GM21825 (cell line): ENCODE data around the gene TRIM51.
"Not testable (repeated sequence)": the region's sequence is repeated elsewhere in the genome, so short reads cannot be mapped to it uniquely, and the experiment has no call there.

Source experiments
- ATAC-seq: cut with Tn5 transposase; IDR thresholded peaks from one replicate; pipeline ENCODE4 v1.9.1; 2021; ENCODE audit warnings: mild to moderate bottlenecking, moderate library complexity; ENCODE audit not compliant: unreplicated experiment

TRIM51 gene, protein sequence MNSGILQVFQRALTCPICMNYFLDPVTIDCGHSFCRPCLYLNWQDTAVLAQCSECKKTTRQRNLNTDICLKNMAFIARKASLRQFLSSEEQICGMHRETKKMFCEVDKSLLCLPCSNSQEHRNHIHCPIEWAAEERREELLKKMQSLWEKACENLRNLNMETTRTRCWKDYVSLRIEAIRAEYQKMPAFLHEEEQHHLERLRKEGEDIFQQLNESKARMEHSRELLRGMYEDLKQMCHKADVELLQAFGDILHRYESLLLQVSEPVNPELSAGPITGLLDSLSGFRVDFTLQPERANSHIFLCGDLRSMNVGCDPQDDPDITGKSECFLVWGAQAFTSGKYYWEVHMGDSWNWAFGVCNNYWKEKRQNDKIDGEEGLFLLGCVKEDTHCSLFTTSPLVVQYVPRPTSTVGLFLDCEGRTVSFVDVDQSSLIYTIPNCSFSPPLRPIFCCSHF

DNA sequence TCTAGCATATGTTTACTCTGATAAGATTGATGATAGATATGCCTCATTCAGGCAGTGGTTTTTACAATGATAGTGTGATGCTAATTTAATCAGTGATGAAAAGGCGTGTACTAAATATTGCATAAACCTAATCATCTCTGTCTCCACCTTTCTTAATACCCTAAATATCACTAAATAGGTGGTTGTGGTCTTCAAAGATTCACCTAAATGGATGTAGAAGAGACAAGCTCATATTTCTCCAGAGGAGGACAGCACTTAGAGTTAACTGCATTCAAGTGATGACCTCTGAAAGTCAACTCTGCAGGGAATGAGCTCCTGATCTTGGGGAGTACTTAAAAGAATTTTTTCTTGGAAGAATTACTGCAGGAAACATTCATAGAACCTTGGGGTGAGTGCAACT, at the start of gene TRIM51:
Gene TRIM51, plus strand, starts transcription at position 301 of the 400 bp plus-strand sequence. CDS start 2,132 bp downstream, outside the sequence.
- ATAC-seq = not testable (repeated sequence)

DNA sequence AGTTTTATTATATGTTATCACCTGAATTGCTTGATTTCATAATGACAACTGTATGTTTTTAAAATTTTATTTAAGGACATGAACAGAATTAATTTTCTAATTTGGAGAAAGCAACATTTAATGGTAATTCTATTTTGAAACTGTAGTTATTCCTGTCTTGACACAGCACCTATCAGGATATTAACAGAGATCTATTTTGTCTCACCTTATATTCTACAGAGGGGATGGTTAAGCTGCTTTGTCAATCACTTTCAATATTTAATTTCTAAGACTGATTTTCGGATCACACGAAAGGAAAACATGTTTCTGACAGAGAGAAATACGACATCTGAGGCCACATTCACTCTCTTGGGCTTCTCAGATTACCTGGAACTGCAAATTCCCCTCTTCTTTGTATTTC, 44.6 kb upstream of the TRIM51 start, which contains the start of gene OR5D16:
Gene OR5D16, plus strand, starts transcription at position 301 of the 400 bp plus-strand sequence. Its CDS starts 0 bp downstream, at position 301.
- ATAC-seq = no peak

DNA sequence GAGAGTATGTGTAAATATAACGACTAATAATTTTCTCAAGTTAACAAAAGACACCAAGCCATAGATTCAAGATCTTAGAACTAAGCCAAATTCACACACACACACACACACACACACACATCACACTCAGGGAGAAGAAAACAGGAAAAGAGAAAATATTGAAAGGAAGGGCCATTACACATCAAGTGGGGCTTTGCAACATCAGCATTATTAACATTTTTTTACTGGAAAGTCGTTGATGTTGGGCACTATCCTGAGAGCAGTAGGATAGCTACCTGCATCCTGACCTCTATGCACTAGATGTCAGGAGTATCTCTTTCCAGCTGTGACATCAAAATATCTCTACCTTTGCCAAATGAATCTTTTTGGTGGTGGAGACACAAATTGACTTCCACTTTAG, 35.6 kb upstream of the TRIM51 start:
- ATAC-seq = no peak

DNA sequence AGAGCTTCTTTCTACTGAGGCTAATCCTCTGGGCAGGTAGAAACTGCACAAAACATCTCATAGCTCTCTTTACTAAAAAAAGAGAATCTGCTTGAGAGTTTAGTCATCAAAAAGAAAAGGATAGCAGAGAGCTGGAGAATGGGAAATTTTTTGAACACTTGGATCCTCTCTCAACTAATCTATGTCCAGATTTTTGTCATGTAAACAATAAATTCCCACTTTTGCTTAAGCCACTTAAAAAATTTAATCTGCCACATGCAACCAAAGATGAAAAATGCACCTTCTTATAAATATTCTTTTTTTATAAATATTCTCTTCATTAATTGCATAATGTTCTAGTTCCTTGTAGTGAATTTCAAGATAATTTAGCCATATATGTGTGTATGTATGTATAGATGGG, 34.1 kb upstream of the TRIM51 start:
- no peak for ATAC-seq

DNA sequence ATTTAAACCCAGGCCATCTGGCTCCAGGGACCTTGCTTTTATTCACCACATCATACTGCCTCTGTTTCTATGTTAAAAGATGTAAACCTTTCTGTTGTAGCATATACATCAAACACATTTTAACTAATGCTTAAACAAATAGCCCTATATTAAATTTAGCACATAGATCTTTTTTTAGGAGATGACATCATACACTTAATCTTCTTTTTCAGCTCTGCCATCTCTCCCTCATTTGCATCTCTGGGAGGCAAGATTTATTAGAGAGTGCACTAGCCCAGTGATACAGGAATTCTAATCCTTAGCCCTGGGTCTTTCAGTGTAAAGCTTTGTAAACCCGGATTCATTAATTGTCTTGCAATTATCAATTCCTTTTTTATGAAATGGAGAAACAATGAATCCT, 31.0 kb upstream of the TRIM51 start:
- no peak for ATAC-seq

DNA sequence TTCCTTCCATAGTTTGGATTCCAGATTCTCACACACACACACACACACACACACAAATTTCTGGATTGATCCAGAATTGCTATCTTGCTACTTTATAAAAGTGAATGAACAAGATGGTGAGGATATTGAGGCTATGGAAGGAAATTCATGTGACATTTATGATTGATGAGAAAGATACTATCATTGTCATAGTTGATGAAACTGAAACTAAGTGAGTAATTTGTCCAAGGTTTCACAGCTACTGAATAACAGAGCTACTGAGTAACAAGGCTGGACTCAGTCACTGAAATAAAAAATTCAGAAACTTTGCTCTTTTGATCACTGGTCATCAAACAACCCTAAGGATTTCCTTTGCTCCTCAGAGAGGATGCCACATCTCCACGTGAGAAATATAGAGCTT, 28.4 kb upstream of the TRIM51 start:
- ATAC-seq = no peak

DNA sequence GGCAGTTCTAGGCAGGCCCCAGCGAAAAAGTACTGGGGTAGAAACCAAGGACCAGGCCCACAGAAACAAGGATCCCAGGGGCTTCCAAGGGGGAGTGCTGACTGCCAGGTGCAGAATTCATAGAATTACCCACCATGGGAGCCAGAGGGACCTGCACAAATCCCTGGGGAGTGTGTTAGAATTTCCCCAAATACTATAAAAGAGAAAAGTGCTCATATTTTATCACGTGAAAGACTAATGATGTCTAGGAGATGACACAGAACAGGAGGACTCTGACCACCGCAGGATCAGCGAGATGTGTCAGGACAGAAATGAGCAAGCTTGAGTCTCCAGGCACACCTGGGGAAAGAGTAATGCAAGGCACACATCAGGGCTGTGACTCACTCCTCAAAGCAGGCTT, 15.7 kb upstream of the TRIM51 start:
- not testable (repeated sequence) for ATAC-seq

DNA sequence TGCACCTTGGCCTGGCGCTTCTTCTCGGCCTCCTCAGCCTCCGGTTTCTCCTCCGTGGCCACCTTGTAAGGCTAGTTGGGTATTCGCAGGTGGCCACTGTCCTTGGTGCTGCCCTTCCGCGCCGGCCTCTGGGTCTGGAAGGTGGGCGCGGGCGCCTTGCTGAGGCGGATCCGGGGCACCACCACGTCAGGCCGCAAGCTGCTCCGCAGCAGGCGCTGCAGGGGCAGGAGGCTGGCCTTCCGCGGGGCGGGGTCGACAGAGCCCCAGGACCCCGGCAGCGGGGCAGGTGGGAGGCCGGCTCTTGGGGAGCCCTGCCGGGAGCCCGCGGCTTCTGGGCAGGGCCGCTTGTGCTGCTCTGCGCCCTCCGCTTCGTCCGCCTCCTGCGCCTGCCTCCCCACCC, 10.4 kb upstream of the TRIM51 start:
- not testable (repeated sequence) for ATAC-seq

DNA sequence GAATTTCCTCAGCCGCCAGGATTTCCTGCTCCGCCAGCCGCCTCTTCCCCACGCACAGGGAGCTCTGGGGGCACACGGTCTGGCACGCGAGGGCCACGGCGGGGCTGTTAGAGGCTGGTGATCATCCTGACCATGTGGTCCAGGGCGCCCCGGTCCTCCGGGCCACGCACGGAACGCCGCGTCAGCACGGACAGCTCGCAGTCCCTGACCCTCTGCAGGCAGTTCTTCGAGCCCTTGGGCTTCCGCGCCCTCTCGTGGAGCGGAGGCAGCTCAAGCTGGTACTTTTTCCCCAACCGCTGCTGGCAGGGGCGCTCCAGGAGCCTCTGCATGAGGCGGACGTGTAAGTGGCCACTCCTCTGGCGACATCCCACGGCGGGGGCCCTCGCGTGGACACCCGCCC, 10.0 kb upstream of the TRIM51 start:
- not testable (repeated sequence) for ATAC-seq

DNA sequence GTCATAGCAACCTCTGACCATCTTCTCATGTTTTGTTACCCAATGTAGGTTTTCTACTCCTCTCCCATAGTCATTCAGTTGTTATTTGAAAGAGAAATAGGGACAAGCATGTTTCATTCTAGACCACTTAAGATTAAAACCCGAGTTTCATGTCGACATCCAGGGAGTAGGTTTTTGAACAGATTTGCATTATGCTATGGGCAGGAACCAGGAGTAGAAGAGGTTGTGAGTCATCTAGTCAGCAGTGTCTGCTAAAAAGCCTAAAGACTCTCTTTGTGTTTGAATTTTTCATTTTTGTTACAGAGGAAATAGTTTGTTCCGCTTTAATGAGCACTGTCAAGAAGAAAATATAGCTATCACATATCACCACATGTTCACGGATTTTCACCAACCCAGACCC, 1.9 kb downstream of the TRIM51 start:
- ATAC-seq = not testable (repeated sequence)

DNA sequence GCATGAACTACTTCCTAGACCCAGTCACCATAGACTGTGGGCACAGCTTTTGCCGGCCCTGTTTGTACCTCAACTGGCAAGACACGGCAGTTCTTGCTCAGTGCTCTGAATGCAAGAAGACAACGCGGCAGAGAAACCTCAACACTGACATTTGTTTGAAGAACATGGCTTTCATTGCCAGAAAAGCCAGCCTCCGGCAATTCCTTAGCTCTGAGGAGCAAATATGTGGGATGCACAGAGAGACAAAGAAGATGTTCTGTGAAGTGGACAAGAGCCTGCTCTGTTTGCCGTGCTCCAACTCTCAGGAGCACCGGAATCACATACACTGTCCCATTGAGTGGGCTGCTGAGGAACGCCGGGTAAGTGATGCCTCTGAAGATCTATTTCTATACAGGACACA, 2.4 kb downstream of the TRIM51 start:
- ATAC-seq = not testable (repeated sequence)

DNA sequence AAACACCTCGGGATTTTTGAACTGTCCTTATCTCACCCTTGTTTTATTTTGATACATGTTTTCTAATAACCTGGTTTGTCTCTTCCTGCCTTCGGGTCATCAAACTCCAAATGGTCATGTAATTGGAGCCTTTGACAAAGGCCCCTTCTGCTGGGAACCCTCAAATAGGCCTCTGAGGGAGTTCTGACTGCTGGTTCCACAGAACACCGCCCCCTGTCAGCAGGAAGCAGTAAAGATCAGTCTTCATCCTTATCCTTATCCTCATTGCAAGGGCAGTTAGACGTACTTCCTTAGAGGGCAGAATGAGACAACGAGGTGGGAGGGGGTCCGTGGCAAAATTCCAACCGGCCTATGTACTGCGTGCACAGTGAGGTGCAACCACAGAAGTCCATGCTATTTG, 12.1 kb downstream of the TRIM51 start:
- ATAC-seq = no peak

DNA sequence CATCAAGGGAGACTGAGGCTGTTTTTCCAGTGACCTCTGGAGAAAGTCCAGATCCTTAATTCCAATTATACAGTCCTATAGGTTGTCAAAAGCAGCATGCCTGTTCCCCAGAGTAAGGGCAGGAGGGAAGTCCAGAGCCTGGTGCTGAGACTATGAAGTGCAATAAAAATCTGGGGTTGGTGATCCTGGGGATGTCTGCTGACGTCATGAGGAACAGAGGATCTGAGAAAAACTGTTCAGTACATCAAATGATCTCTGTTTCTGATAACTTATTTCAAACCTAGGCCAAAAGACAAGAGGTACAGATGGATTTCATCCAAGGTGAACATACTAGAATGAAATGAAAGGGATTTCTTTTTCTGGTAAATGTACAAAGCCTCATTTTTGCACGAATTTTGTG, 19.2 kb downstream of the TRIM51 start:
- ATAC-seq = no peak

DNA sequence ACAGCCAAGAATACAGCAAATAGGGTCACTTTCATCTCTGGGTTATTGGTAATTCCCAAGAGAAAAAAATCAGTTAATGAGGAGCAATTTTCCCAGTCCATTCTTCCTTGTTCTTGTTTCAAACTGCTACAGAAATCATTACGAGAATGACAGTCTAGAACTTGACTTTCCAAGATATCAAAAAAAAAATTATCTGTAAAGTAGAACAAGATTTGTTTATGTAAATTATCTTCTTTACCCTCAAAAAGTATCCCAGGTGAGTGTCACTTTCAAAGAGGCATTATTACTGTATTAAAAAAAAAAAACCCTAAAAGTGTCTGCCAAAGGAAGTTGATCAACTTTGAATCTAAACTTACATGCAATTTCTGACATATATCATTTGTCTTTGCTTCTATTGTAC, 31.4 kb downstream of the TRIM51 start, which contains the start of gene OR5W2:
Gene OR5W2, minus strand, starts transcription at position 101 of the 400 bp plus-strand sequence. Its CDS starts 0 bp downstream, at position 101.
- no peak for ATAC-seq

DNA sequence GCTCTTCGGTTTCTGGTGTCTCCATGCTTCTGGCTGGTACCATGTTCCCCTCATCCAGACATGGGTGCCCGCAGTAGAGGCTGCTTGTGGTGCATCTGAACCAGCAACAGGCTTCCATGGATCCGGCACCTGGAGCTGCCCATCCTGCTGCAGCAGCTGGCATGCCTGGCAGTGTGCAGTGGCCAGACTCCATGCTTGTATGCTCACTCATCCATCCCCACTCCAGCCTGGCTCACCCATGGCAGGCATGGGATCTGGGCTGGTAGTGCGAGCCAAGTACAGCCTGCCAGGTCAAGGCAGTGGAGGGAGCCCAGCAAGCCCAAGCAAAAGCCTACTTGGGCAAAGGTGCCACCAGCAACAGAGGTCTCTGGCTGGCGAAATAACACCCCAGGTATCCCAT, 37.4 kb downstream of the TRIM51 start:
- ATAC-seq = no peak

DNA sequence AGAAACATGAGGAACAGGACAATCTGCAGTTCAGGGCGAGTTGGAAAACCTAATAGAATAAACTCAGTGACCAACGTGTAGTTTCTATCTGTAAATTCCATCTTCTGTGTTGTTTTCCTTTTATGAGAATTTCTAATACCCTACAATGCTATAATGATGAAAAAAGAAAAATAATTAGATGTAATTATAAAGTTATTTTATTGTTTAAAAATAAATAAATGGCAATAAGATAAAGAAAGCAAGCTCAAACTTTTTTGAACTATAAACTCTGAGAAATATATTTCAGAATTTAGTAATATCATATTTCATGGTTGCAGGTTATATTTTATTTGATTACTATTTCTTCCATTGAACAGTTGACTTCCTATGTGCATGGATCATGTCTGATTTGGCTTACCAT, 53.2 kb downstream of the TRIM51 start, which contains the start of gene OR5I1:
Gene OR5I1, minus strand, starts transcription at position 101 of the 400 bp plus-strand sequence. Its CDS starts 0 bp downstream, at position 101.
- ATAC-seq = no peak
